ENCODE data around the gene TENM4.

DNA sequence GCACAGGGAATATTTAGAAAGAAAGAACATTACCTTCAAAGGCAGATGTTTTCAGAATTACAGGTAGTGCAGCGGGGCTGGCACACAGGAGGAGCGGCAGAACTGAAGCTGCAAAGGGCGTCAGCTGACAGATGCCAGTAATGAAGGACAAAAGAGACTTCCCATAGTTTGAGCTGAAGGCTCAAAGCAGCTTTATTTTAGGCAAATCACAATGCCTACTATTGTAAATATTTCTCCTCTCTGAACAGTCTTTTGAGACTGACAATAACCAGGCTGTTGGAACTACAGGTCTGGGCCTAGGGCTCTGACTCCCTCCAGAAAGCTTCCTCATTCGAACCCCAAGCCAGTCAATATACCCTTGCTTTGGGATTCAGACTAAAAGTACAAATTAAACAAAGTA is 609.3 kb downstream of the TENM4 start:
- TF ChIP-seq, protein P1, sequence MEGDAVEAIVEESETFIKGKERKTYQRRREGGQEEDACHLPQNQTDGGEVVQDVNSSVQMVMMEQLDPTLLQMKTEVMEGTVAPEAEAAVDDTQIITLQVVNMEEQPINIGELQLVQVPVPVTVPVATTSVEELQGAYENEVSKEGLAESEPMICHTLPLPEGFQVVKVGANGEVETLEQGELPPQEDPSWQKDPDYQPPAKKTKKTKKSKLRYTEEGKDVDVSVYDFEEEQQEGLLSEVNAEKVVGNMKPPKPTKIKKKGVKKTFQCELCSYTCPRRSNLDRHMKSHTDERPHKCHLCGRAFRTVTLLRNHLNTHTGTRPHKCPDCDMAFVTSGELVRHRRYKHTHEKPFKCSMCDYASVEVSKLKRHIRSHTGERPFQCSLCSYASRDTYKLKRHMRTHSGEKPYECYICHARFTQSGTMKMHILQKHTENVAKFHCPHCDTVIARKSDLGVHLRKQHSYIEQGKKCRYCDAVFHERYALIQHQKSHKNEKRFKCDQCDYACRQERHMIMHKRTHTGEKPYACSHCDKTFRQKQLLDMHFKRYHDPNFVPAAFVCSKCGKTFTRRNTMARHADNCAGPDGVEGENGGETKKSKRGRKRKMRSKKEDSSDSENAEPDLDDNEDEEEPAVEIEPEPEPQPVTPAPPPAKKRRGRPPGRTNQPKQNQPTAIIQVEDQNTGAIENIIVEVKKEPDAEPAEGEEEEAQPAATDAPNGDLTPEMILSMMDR (IDR thresholded peaks at IDR 0.05) = no peak
- no peak for TF ChIP-seq POLR2A (IDR thresholded peaks at IDR 0.05)
